ENCODE measurements around the gene DES.
A peak's percentile ranks its signal among the peaks of the same experiment; 100 is the strongest.

GRCh38 chr2:219434718-219435525 is 16.7 kb downstream of the DES start, which contains the start of gene SPEG:
- TF ChIP-seq CTCF (IDR thresholded peaks at IDR 0.05) (no peak), POLR2A (IDR thresholded peaks at IDR 0.05) (peak in 1 of 2 donors; percentile 9)

Measured in uterus (tissue), 2 donors.